ENCODE data around the gene PSMA1.

DNA sequence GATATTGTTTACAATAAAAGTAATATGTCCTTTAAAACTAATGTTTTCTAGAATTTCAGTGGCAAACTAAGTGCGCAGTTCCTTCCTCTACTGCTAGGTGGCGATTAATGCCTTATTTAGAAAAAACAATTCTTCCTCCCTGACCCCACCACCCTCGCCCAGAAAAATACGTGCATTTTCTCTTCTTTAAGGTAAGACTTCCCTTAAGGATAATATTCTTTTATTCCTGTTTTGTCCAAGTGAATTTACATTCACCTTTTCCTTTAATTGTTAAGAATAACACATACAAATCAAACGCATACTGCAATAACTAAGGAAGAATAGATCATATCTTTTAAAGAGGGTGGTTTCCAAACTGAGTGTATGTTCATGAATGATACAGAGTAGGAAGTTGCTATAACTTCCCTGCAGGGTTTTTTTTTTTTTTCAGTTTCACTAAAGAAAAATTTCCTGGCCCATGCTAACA, 17.0 kb upstream of the PSMA1 start:
- no peak for TF ChIP-seq EZH2 (IDR thresholded peaks at IDR 0.05; ENCODE audit: insufficient read depth, poor library complexity, severe bottlenecking)
- TF ChIP-seq EZH2phosphoT487 (IDR thresholded peaks at IDR 0.05; ENCODE audit: insufficient read depth, low read depth), result no peak
